ENCODE measurements around the gene KIF5C. TPM values are rescaled to one million over a fixed set of nuclear protein-coding genes. Genes with fewer than 3 reads are reported as not detected.

The KIF5C gene
- total and polyA plus RNA-seq, 8 donors: under 0.01 to 14.7 (median 2.4) TPM

DNA sequence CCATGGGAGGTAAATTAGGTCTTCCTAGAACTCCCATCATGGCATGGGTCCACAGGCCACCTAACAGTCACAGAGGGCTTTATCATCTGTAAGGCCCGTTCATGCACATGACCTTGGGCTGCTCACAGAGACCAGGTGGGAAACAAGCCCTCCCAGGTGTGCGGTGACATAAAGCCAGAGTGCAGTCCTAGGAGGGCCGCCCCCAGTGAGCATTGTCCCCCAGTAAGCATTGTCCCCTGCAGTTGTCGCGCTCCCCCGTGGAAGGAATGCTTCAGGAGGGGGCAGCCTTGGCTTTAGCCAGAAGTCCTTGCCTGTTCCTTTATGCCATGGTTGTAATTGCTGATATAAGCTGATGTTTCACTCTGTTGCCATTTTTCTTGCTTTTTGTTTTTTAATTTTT is 121.8 kb downstream of the KIF5C start:
- 83 to 97% (median 89%) methylated on average over 6 of the region's 6 CpGs for WGBS, 5 donors

DNA sequence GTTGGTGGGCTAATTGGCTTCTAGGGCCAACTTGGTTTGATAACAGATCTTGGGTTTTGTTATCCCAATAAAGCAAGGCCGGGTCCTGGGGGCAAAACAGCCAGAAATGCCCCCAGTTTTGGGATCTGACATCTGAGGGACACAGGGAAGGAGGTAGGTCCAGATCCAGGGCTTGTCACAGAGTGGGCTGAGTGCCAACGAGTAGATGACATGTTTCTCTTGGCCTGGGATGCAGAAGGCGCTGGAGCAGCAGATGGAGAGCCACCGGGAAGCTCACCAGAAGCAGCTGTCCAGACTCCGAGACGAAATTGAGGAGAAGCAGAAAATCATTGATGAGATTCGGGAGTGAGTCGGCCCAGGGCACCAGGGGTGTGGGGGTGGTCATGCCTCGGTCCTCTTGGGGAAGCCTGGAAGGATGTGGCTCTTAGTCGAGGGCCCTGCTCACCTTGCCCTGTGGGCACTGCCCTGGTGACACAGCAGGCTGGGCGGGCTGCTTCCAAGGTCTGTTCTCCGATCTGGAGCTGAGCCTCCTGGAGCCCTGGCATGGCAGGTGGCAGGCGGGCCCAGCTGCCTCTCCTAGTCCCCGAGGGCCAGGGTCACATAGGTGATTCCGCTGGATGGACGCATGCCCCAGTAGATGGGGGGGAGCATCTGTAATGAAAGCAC is 123.3 kb downstream of the KIF5C start:
- no peak for DNase-seq
- Histone ChIP-seq H3K27me3 (no peaks in the 10 kb centered on the region), H3K4me1 (no peaks in the 10 kb centered on the region), H3K27ac (no peak overlapping the region), H3K9me3 (no peaks in the 10 kb centered on the region), H3K4me3 (no peak overlapping the region), H3K36me3 (no peaks in the 10 kb centered on the region)
- intact Hi-C loops (cut with DNase I; ENCODE audit: low total_unique reads): no loop called here
- TF ChIP-seq POLR2A (IDR thresholded peaks at IDR 0.05) (no peak), EP300 (IDR thresholded peaks at IDR 0.05) (no peak), POLR2AphosphoS5 (IDR thresholded peaks at IDR 0.05) (no peak)
- TF ChIP-seq, protein P1, sequence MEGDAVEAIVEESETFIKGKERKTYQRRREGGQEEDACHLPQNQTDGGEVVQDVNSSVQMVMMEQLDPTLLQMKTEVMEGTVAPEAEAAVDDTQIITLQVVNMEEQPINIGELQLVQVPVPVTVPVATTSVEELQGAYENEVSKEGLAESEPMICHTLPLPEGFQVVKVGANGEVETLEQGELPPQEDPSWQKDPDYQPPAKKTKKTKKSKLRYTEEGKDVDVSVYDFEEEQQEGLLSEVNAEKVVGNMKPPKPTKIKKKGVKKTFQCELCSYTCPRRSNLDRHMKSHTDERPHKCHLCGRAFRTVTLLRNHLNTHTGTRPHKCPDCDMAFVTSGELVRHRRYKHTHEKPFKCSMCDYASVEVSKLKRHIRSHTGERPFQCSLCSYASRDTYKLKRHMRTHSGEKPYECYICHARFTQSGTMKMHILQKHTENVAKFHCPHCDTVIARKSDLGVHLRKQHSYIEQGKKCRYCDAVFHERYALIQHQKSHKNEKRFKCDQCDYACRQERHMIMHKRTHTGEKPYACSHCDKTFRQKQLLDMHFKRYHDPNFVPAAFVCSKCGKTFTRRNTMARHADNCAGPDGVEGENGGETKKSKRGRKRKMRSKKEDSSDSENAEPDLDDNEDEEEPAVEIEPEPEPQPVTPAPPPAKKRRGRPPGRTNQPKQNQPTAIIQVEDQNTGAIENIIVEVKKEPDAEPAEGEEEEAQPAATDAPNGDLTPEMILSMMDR (IDR thresholded peaks at IDR 0.05): no peak
- WGBS, 5 donors: 85 to 89% (median 89%) methylated on average over 10 to 16 of the region's 16 CpGs

More for the DNA sequence above, 121.8 kb downstream of the KIF5C start:
- Histone ChIP-seq H3K4me1 (no peaks in the 10 kb centered on the region), H3K36me3 (no peaks in the 10 kb centered on the region), H3K27ac (no peak overlapping the region), H3K9me3 (no peaks in the 10 kb centered on the region), H3K4me3 (no peak overlapping the region), H3K27me3 (no peaks in the 10 kb centered on the region)
- intact Hi-C loops (cut with DNase I; ENCODE audit: low total_unique reads): no loop called here
- no peak for TF ChIP-seq POLR2A (IDR thresholded peaks at IDR 0.05)
- DNase-seq: no peak

DNA sequence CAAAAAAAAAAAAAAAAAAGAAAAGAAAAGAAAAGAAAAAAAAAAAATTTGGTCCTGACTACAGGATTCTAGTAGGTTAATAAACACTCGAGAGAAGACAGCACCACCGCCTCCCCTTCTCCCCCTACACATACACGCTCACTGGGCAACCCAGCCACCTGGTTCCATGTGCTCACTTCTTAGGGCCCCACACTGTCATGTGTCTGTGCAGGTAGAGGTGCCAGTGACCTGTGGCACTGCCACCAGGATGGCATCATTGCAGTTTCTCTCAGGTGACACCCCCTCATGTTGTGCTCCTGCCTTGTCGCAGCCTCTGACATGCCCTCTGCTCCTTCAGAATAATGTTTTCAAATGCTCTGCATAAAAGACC is 123.8 kb downstream of the KIF5C start:
- H3K36me3 ChIP-seq: no peaks in the 10 kb centered on the region
- no peak for DNase-seq
- H3K4me1 ChIP-seq: no peaks in the 10 kb centered on the region
- 87 to 96% (median 93%) methylated on average over 4 of the region's 4 CpGs for WGBS, 5 donors
- no peak for TF ChIP-seq POLR2A (IDR thresholded peaks at IDR 0.05)
- TF ChIP-seq, protein P1 (IDR thresholded peaks at IDR 0.05): no peak
- no peak for TF ChIP-seq POLR2AphosphoS5 (IDR thresholded peaks at IDR 0.05)
- no peak for TF ChIP-seq EP300 (IDR thresholded peaks at IDR 0.05)
- intact Hi-C loops (cut with DNase I; ENCODE audit: low total_unique reads): no loop called here
- H3K27ac ChIP-seq: no peak overlapping the region
- H3K4me3 ChIP-seq: no peak overlapping the region
- H3K9me3 ChIP-seq: no peaks in the 10 kb centered on the region
- H3K27me3 ChIP-seq: no peaks in the 10 kb centered on the region

DNA sequence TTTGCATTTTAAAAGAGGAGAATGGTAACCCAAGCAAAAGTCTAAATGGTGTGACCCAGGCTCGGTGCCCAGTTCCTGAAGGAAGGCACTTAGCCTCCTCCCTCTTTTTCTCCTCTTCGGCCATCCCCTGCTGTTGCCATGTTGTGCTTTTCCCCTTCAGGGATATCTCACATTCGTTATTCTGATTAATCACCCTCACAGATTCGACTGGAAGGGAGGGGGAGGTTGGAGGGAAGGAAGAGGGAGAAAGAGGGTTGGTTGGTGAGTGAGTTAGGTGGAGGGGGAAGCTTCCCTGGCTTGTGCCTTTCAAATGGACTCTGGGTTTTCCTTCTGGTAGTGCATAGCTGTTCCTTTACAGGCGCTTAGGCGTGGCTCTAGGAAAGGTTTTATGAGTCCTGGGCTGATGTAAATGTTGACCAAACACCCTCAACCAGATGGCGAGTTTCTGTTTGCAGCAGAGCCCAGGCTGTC is 124.5 kb downstream of the KIF5C start:
- H3K36me3 ChIP-seq: no peaks in the 10 kb centered on the region
- H3K27me3 ChIP-seq: no peaks in the 10 kb centered on the region
- H3K9me3 ChIP-seq: no peaks in the 10 kb centered on the region
- peak in 1 of 2 donors; percentile 45 for DNase-seq
- no peaks in the 10 kb centered on the region for H3K4me1 ChIP-seq
- TF ChIP-seq POLR2AphosphoS5 (IDR thresholded peaks at IDR 0.05) (no peak), POLR2A (IDR thresholded peaks at IDR 0.05) (no peak), EP300 (IDR thresholded peaks at IDR 0.05) (no peak)
- TF ChIP-seq, protein P1 (IDR thresholded peaks at IDR 0.05): no peak
- H3K4me3 ChIP-seq: no peak overlapping the region
- 30 to 42% (median 37%) methylated on average over 7 of the region's 7 CpGs for whole genome bisulfite sequencing, 5 donors
- intact Hi-C loops (cut with DNase I; ENCODE audit: low total_unique reads): no loop called here
- no peak overlapping the region for H3K27ac ChIP-seq

Measured in stomach (tissue), 9 donors.